Stimulated activated CD8-positive, alpha-beta memory T cell treated with anti-CD3 and anti-CD28 coated beads, Interleukin-7, amount 100 ng/mL, for 1 hour (primary cell): ENCODE measurements around the gene ABL1.

Experiments
- DNase-seq, 2 donors: peaks; one replicate each; pipeline ENCODE4 v3.0.0-alpha.2; 2020; ENCODE audit warnings: low read depth in 2 of 2

Gene ABL1

DNA sequence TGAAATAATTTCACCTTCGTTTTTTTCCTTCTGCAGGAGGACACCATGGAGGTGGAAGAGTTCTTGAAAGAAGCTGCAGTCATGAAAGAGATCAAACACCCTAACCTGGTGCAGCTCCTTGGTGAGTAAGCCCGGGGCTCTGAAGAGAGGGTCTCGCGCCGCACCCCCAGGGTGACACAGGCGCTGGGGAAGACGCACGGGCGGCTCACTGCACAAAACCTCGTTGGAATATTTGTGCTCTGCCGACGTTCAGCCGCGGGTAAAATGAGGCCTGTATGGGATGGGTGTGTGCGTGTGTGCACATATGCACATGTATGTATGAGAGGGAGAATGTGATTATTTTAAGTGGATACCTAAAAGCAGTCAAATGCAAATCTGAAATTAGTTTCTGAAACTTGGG lies 37.0 kb downstream of the ABL1 start:
- DNase-seq = no peak

DNA sequence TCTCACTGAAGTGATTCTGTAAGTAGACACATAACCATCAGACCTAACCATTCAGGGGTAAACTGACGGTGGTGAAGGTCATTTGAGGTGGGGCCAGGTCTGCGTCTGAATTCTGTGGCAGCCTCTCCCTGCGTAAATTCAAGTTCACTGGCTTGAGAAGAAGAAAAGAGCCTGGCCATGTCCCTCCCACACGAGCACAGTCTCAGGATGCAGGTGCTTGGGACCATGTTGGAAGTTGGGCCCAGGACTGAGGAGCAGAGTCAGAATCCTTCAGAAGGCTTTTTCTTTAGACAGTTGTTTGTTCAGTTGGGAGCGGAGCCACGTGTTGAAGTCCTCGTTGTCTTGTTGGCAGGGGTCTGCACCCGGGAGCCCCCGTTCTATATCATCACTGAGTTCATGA lies 37.5 kb downstream of the ABL1 start:
- DNase-seq = no peak

DNA sequence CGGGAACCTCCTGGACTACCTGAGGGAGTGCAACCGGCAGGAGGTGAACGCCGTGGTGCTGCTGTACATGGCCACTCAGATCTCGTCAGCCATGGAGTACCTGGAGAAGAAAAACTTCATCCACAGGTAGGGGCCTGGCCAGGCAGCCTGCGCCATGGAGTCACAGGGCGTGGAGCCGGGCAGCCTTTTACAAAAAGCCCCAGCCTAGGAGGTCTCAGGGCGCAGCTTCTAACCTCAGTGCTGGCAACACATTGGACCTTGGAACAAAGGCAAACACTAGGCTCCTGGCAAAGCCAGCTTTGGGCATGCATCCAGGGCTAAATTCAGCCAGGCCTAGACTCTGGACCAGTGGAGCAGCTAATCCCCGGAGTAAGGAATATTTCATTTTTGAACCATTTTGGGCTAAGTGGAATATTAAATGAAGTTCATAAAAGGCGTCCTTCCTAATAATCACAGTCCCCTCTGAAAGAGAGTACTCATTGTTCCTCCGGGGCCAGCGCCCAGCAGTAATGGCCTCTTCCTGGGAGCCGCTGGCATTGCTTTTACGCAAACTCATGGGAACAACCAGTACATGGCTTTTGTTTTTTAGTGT lies 38.0 kb downstream of the ABL1 start:
- no peak for DNase-seq

DNA sequence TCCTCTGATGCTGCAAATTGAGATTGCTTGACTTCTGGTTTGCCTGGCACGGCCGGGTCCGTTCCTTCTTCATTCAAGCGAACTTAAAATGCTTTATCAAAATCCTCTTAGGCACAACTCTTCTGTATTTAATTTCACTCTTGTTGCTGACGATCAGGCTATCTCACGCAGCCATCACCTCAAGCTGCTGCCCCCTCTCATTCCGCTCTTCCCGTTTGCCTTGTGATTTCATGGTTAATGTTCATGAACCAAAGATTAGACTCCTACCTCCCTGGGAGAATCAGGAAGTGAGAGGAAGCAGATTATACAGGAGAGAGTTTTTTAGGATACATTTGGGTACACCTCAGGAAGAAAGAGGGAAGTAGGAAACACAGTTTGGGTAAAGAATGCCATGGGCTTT lies 38.9 kb downstream of the ABL1 start:
- DNase-seq = no peak

DNA sequence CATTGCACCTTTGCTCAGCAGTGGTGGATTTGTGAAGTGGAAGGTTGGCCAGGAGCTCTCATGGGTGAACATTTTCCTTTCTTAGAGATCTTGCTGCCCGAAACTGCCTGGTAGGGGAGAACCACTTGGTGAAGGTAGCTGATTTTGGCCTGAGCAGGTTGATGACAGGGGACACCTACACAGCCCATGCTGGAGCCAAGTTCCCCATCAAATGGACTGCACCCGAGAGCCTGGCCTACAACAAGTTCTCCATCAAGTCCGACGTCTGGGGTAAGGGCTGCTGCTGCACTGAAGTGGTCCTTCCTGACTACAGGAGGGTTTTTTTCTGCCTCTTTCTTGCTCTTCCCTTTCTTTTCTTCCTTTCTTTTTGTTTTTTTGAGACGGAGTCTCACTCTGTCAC lies 39.7 kb downstream of the ABL1 start:
- no peak for DNase-seq

DNA sequence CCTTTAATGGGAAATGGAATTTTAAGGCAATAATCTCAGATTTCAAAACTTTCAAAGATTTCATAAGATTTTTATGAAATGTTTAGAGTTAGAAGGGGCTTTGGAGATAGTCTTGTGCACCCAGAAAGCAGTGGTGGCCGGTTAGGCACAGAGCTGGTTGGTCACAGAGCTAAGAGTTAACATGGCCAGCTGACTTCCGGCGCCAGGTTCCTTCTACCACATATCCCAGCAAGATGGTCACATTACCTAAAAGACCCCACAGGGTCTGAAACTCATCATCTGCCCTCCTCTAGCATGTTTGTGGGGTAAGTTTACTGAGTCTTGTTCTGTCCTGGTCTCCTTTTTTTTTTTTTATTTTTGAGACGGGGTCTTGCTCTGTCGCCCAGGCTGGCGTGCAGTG lies 42.2 kb downstream of the ABL1 start:
- DNase-seq = no peak

DNA sequence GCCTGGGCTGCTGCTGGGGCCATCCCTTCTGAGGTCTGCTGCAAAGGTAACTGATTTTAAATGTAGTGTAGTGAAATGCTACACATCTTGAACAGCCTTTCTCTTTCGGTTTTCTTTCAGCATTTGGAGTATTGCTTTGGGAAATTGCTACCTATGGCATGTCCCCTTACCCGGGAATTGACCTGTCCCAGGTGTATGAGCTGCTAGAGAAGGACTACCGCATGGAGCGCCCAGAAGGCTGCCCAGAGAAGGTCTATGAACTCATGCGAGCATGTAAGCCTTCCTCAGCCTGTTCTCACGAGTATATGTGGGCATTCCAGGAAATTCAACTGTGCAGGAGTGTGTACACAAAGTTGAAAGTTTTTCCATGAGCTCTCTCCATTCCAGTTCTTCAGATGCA lies 43.2 kb downstream of the ABL1 start:
- DNase-seq = no peak

DNA sequence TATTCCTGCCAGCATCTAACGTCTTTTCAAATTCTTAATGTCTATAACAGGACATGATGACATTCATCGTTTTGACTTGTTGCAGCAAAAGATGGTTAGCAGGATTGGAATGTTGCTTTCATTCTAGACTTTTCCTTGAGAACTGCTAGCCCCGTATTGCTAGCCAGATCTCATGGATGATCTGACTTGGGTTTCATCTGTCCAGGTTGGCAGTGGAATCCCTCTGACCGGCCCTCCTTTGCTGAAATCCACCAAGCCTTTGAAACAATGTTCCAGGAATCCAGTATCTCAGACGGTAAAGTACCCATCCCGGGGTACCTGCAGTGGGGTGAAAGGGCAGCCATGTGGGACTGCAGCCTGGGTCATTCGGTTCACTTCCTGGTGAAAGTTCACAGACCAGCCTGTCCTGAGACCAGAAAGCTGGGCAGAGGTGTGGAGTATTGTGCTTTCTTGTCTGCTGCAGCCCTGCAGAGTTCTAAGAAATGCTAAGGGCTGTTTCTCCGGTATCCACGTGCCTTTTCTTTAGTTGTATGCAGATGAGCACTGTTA lies 44.9 kb downstream of the ABL1 start:
- DNase-seq = no peak

DNA sequence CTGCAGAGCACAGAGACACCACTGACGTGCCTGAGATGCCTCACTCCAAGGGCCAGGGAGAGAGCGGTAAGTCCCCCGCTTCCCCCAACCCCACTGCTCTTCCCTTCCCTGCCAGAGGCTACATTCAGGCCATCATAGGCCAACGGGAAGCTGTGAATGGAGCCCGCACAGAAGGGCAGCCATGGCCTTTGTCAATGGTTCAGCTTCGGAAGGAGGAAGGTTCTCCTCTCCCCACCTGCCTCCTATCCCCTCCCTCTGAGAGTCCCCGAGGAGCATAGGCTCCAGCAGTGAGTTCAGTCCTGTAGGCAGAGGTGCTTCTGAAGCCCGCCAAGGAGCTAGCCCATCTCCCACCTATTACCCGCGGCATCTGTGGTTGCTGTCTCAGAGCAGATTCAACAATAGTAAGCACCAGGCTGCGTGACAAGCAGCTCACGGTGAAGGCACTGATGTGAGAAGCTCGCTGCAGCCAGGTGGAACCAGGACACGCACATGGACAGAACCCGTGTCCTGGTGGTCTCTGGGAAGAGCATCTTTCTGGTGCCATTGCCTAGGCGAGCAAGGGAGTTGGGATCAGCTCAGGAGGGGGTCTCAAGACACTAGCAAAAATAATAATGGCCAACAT lies 45.7 kb downstream of the ABL1 start:
- no peak for DNase-seq

DNA sequence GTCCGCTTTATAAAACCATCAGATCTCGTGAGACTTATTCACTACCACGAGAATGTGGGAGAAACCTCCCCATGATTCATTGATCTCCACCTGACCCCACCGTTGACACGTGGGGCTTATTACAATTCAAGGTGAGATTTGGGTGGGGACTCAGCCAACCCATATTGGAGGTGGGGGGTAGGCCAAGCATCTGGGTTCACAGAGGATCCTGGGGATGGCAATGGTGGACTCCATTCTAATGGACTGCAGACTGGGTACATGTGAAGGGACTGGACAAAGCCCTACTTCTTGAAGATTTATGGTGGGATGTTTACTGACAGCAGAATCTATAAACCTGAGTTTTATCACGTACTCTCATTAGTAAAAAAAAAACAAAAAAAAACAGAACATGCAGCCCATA lies 46.5 kb downstream of the ABL1 start:
- no peak for DNase-seq

DNA sequence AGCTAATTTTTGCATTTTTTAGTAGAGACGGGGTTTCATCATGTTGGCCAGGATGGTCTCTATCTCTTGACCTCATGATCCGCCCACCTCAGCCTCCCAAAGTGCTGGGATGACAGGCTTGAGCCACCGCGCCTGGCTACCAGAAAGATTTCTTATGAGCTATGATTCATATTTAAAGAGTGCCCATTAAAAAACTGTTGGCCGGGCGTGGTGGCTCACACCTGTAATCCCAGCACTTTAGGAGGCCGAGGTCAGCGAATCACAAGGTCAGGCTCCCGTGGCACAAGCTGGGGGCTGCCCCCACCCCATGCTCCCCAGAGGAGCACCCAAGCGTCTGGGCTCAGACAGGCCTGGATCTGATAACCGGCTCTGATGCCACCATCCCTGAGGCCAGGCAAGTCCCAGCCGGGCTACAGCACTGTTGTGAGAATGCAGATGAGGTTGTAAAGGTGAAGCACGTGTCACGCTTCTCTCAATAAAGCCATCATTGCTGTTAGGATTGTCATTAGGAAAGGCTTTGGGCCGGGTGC lies 47.7 kb downstream of the ABL1 start:
- DNase-seq = no peak

DNA sequence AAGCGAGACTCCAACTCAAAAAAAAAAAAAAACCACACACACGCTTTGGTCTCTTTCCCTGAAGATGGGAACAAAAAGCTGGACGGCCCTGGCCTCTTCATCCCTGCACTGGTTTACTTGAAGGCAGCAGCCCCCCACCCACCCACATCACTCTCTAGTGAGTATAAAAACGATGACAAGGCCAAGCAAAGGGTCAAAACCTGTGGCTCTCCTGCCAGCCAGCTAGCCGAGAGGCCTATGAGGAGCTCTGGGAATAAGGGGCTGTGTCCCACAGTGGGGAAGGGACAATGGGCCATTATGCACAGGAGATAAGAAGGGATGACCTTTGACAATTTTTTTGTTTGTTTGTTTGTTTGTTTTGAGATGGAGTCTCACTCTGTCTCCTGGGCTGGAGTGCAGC lies 48.4 kb downstream of the ABL1 start:
- DNase-seq = no peak

DNA sequence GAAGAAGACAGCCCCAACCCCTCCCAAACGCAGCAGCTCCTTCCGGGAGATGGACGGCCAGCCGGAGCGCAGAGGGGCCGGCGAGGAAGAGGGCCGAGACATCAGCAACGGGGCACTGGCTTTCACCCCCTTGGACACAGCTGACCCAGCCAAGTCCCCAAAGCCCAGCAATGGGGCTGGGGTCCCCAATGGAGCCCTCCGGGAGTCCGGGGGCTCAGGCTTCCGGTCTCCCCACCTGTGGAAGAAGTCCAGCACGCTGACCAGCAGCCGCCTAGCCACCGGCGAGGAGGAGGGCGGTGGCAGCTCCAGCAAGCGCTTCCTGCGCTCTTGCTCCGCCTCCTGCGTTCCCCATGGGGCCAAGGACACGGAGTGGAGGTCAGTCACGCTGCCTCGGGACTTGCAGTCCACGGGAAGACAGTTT lies 49.1 kb downstream of the ABL1 start:
- no peak for DNase-seq

DNA sequence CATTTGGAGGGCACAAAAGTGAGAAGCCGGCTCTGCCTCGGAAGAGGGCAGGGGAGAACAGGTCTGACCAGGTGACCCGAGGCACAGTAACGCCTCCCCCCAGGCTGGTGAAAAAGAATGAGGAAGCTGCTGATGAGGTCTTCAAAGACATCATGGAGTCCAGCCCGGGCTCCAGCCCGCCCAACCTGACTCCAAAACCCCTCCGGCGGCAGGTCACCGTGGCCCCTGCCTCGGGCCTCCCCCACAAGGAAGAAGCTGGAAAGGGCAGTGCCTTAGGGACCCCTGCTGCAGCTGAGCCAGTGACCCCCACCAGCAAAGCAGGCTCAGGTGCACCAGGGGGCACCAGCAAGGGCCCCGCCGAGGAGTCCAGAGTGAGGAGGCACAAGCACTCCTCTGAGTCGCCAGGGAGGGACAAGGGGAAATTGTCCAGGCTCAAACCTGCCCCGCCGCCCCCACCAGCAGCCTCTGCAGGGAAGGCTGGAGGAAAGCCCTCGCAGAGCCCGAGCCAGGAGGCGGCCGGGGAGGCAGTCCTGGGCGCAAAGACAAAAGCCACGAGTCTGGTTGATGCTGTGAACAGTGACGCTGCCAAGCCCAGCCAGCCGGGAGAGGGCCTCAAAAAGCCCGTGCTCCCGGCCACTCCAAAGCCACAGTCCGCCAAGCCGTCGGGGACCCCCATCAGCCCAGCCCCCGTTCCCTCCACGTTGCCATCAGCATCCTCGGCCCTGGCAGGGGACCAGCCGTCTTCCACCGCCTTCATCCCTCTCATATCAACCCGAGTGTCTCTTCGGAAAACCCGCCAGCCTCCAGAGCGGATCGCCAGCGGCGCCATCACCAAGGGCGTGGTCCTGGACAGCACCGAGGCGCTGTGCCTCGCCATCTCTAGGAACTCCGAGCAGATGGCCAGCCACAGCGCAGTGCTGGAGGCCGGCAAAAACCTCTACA lies 49.8 kb downstream of the ABL1 start:
- DNase-seq = no peak

DNA sequence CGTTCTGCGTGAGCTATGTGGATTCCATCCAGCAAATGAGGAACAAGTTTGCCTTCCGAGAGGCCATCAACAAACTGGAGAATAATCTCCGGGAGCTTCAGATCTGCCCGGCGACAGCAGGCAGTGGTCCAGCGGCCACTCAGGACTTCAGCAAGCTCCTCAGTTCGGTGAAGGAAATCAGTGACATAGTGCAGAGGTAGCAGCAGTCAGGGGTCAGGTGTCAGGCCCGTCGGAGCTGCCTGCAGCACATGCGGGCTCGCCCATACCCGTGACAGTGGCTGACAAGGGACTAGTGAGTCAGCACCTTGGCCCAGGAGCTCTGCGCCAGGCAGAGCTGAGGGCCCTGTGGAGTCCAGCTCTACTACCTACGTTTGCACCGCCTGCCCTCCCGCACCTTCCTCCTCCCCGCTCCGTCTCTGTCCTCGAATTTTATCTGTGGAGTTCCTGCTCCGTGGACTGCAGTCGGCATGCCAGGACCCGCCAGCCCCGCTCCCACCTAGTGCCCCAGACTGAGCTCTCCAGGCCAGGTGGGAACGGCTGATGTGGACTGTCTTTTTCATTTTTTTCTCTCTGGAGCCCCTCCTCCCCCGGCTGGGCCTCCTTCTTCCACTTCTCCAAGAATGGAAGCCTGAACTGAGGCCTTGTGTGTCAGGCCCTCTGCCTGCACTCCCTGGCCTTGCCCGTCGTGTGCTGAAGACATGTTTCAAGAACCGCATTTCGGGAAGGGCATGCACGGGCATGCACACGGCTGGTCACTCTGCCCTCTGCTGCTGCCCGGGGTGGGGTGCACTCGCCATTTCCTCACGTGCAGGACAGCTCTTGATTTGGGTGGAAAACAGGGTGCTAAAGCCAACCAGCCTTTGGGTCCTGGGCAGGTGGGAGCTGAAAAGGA lies 50.7 kb downstream of the ABL1 start:
- no peak for DNase-seq

DNA sequence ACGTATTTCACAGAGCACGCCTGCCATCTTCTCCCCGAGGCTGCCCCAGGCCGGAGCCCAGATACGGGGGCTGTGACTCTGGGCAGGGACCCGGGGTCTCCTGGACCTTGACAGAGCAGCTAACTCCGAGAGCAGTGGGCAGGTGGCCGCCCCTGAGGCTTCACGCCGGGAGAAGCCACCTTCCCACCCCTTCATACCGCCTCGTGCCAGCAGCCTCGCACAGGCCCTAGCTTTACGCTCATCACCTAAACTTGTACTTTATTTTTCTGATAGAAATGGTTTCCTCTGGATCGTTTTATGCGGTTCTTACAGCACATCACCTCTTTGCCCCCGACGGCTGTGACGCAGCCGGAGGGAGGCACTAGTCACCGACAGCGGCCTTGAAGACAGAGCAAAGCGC lies 51.9 kb downstream of the ABL1 start:
- no peak for DNase-seq

DNA sequence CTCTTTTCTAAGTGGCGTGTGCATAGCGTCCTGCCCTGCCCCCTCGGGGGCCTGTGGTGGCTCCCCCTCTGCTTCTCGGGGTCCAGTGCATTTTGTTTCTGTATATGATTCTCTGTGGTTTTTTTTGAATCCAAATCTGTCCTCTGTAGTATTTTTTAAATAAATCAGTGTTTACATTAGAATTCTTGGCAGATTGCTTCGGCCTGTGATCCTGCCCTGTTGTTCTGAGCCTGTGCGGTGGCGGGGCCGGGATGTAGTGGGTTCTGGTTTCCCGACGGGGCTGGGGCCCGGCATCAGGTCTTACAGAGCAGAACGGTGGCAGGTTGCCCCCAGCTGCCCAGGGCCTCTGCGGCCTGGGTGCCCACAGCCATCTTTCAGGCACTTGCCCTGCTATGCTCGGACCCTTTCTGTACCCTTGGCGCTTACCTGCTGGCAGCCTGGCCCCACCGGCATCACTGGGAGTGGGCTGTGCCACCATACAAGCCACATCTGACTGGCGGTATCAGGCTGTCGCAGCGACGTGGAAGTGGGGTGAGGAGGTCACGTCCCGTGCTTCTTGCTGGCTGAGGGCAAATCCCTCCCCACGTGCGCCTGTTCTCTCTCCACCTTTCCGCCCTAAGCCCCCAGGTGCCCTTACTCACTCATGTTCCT lies 52.6 kb downstream of the ABL1 start:
- DNase-seq = no peak

DNA sequence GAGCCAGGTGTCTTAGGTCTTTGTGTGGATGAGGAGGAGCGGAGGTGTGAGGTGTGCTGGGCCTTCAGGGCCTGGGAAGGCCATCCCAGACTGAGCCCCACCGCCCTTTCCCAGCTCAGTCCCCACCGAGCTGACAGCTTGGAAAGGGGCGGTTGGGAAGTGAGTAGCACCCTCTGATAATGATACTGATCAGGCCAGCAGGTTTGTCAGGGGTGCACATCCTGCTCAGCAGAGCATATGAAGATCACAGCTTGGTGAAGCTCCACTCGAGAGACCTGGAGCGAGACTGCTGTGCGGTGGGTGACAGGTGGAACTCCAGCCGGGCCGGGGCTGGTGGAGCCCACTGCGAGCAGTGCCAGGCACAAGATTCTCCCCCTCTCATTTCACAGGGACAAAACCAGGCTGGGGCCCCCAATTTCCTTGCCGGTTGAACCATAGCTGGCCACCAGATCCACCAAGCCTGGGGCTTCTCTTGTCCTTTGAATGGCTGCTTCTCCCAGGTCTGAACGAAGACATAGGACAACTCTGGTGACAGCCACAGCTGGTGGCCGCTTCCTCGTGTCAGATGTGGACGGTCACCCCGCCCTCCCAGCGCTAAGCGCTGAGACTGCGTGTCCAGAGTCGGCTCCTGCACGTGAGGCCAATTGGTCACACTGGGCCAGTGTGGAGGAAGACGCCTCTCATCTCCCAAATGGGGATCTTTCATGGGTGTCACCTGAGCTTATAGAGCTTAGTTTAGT lies 53.3 kb downstream of the ABL1 start:
- no peak for DNase-seq

DNA sequence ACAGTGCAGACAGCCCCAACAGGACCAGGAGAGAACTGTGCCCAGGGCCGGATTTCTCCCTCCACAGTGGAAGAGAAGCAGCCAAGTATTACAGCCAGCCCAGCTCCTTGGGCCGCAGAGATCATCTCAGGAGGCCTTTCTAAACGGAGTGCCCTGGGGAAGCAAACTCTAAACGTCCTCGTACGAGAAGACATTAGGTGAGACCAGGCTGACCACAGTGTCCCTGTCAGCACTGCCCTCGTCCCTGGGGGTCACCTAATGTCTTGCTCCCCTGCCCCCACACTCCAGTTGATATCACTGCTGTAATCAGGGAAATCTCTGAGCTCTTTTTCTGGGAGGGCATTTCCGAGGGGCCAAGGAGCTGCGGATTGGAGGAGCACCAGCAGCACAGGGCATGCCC lies 55.1 kb downstream of the ABL1 start:
- DNase-seq = no peak
